ENCODE measurements around the gene SCGB2A2. TPM values are rescaled to one million over a fixed set of nuclear protein-coding genes. Genes with fewer than 3 reads are reported as not detected.

Gene SCGB2A2
- not detected in 2 replicates for total RNA-seq

- DNase-seq (ENCODE audit: extremely low read depth, low read depth, low spot score) = no peak
Observed at GRCh38 chr11:62269654-62270278, at the start of gene SCGB2A2. Gene SCGB2A2, plus strand, starts transcription at chr11:62270158. Its CDS starts 59 bp downstream, at chr11:62270217.

GRCh38 chr11:62221498-62221897, 48.5 kb upstream of the SCGB2A2 start:
- DNase-seq (ENCODE audit: extremely low read depth, low read depth, low spot score) = no peak

- DNase-seq (ENCODE audit: extremely low read depth, low read depth, low spot score) = no peak
Observed at GRCh38 chr11:62223095-62223494, 46.9 kb upstream of the SCGB2A2 start.

- no peak for DNase-seq (ENCODE audit: extremely low read depth, low read depth, low spot score)
Observed at GRCh38 chr11:62233730-62234129, 36.2 kb upstream of the SCGB2A2 start.

GRCh38 chr11:62236187-62236586, 33.8 kb upstream of the SCGB2A2 start:
- no peak for DNase-seq (ENCODE audit: extremely low read depth, low read depth, low spot score)

- no peak for DNase-seq (ENCODE audit: extremely low read depth, low read depth, low spot score)
Observed at GRCh38 chr11:62237499-62237898, 32.5 kb upstream of the SCGB2A2 start.

GRCh38 chr11:62238151-62238550, 31.8 kb upstream of the SCGB2A2 start:
- DNase-seq (ENCODE audit: extremely low read depth, low read depth, low spot score) = no peak

- no peak for DNase-seq (ENCODE audit: extremely low read depth, low read depth, low spot score)
Observed at GRCh38 chr11:62241095-62241494, 28.9 kb upstream of the SCGB2A2 start.

GRCh38 chr11:62242021-62242420, 27.9 kb upstream of the SCGB2A2 start, which contains the start of gene SCGB1D2:
Gene SCGB1D2, plus strand, starts transcription at chr11:62242239. Its CDS starts 69 bp downstream, at chr11:62242308.
- no peak for DNase-seq (ENCODE audit: extremely low read depth, low read depth, low spot score)

GRCh38 chr11:62245271-62245753, 24.6 kb upstream of the SCGB2A2 start:
- DNase-seq (ENCODE audit: extremely low read depth, low read depth, low spot score) = no peak

GRCh38 chr11:62251698-62252097, 18.3 kb upstream of the SCGB2A2 start:
- DNase-seq (ENCODE audit: extremely low read depth, low read depth, low spot score) = no peak

- DNase-seq (ENCODE audit: extremely low read depth, low read depth, low spot score) = no peak
Observed at GRCh38 chr11:62253999-62254542, 15.9 kb upstream of the SCGB2A2 start.

GRCh38 chr11:62256281-62256680, 13.7 kb upstream of the SCGB2A2 start:
- DNase-seq (ENCODE audit: extremely low read depth, low read depth, low spot score) = no peak

- DNase-seq (ENCODE audit: extremely low read depth, low read depth, low spot score) = no peak
Observed at GRCh38 chr11:62260261-62260953, 9.6 kb upstream of the SCGB2A2 start.

GRCh38 chr11:62264004-62264403, 6.0 kb upstream of the SCGB2A2 start:
- peak; percentile 34 for DNase-seq (ENCODE audit: extremely low read depth, low read depth, low spot score)

- DNase-seq (ENCODE audit: extremely low read depth, low read depth, low spot score) = no peak
Observed at GRCh38 chr11:62266558-62266957, 3.4 kb upstream of the SCGB2A2 start.

- no peak for DNase-seq (ENCODE audit: extremely low read depth, low read depth, low spot score)
Observed at GRCh38 chr11:62267050-62267449, 2.9 kb upstream of the SCGB2A2 start.

- DNase-seq (ENCODE audit: extremely low read depth, low read depth, low spot score) = no peak
Observed at GRCh38 chr11:62267576-62267975, 2.4 kb upstream of the SCGB2A2 start.

- no peak for DNase-seq (ENCODE audit: extremely low read depth, low read depth, low spot score)
Observed at GRCh38 chr11:62273284-62273683, 3.3 kb downstream of the SCGB2A2 start.

- no peak for DNase-seq (ENCODE audit: extremely low read depth, low read depth, low spot score)
Observed at GRCh38 chr11:62273789-62274275, 3.9 kb downstream of the SCGB2A2 start.

GRCh38 chr11:62280452-62280851, 10.5 kb downstream of the SCGB2A2 start:
- no peak for DNase-seq (ENCODE audit: extremely low read depth, low read depth, low spot score)

GRCh38 chr11:62295504-62295903, 25.5 kb downstream of the SCGB2A2 start:
- no peak for DNase-seq (ENCODE audit: extremely low read depth, low read depth, low spot score)
